T1000 (cell line): ENCODE measurements around the gene PRDX3.

Experiments
- DNase-seq: peaks from one replicate; lab custom pipeline; 2025; ENCODE audit warnings: mixed read lengths; lab: John Stamatoyannopoulos, UW

PRDX3 gene

DNA sequence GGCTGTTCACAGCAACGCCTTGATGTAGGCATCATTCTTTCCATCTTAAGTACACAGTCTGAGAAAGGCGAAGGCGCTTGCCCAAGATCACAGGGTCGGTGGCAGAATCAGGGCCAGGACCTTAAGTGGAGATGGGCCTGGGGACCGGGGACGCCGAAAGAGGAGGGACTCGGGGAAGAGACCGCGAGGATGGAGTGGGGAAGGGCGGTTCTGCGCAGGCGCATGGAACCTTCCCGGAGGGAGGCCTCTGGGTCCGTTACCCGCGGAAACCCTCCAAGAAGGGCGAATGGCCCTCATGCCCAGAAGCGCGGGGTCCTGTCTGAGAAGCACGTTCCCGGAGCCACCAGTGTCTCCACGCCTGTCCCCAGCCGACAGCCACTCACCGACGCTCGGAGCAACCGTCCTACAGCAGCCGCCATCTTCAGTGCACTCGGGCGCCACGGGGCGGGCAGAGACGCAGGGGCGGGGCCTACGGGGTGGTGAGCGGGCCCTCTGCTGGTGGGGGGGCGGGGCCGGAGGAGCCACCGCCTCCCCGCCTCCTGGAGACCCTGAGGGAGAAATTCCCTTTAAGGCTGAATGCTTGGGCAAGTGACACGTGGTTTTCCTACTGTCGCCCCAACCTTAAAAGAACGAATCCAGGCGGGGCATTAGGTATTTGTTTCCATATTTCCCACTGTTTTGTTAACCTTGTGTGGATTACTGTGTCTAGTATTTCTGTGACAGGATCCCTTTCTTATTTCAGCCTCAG is at the start of gene PRDX3:
PRDX3 (minus strand) TSS at position 441 of the 748 bp plus-strand sequence; CDS start at position 419, 22 bp downstream.
- DNase-seq, result peak; percentile 93

DNA sequence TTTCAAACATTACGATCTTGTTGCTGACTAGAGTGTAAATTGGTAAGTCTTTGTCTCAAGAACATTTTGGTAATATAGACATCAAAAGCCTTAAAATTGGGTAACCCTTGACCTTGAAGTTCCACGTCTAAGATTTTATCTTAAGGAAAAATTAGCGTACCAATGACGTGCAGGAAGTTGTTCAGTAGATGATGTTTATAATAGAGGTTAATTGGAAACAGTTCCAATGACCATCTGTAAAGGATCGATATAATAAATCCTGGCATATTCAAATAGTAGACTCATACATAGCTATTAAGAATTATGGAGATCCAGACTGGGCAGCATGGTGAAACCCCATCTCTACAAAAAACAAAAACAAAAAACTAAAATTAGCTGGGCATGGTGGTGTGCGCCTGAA is 49.2 kb upstream of the PRDX3 start:
- DNase-seq, result no peak

DNA sequence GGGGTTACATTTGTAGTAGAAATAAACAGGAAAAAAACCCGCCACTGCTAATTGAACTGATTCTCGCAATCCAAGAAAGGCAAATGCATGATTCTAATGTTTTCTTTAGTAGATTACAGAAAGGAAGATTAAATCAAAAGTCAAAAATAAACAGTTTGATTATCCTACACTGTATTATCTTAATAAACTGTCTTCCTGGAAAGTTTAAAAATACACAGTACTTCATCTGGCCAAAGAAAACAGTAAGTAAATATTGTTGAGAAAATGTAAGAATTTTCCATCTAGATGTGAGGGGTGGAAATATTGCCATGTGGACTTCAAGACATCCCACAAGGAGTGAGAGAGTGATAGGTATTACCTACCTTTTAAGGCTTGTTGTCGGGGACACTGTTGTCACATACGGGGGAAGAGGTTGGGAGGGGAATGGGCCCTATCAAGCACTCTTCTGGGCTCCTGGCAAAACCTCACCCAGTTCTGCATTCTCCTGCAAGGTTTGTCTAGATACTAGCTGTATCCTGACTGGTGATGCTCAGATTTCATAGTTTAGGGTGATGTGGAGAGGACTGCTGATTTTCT is 46.6 kb upstream of the PRDX3 start:
- DNase-seq, result no peak

DNA sequence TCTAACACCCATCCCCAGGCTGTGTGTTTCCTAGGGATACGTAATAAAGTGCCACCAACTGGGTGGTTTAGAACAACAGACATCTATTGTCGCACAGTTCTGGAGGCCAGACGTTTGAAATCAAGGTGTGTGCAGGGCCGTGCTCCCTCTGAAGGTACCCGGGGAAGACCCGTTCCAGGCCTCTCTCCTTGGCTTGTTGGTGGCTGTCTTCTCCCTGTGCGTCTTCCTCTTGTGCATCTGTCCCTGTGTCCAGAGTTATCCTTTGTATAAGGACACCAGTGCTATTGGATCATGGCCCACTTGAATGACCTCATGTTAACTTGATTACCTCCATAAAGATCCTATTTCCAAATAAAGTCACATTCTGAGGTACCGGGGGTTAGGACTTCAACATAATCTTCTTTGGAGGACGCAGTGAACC is 44.4 kb upstream of the PRDX3 start:
- no peak for DNase-seq

DNA sequence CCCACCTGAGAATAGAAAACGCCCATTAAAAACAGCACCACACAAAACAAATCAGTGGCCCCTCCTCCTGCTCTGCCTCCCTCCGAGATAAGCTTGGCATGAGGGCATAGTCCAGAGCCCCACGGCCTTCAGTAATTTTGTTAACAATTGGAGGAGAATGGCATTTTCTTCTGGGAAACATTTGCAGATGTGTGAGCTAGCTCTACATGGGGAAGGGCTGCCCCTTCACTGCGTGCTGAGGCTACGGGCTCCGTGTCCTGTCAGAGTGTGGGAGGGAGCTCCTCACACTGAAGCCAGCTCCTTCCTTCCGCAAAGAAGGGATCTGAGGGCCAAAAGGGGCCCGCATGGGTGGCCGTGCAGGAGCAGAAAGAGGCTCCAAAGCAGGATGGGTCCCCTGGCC is 43.9 kb upstream of the PRDX3 start:
- DNase-seq, result no peak

DNA sequence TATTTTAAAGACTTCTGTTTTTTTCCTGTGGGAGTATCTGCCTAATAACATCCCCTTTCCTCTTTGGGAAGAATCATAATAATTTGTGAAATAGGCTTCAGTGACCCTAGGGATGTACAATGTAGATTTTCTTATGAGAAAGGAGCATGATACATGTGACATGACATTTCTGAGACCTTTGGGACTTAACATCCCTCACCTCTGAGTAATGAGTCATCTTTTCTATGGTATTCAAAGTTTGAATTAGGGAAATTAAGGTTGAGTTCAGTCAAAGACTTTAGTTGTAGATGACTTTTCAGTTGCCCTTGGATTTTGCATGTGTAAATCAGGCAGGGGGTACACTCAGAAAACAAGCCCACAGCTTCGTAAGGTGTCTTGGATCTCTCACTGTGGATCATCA is 43.1 kb upstream of the PRDX3 start:
- no peak for DNase-seq

DNA sequence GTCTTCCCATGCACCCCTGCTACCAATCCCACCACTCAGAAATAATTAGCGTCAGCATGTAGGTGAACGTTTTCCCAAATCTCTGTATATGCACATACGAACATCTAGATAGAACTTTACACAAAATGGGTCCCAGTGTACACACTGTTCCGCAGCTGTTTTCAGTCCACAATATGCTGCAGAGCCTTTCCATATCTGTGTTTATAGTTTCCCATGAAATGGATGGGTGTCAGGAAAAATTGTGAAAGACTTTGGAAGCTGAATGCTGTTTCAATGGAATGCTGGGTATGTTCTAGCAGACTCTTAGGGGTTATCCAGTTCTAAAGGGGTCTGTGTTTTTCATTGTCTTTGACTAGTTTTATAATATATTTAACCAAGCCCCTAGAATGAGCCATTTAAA is 42.6 kb upstream of the PRDX3 start:
- no peak for DNase-seq

DNA sequence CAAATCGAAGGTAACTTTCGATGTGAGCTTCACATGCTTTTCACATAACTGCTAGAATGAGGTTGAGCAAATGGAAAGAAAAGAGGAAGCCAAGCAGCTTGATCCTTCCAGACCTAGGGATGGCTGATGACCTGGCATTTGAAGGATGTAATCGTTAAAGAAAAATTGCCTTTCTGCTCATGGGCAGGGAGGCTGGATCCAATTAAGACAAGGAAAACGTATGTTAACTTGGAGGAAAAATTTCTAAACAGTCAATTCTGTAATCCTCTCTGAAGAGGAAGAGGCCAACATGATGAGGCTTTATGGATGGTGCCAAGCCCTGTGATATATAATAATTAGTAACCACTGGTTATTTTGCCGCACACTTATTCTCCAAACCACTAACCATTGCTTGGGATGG is 41.3 kb upstream of the PRDX3 start:
- no peak for DNase-seq

DNA sequence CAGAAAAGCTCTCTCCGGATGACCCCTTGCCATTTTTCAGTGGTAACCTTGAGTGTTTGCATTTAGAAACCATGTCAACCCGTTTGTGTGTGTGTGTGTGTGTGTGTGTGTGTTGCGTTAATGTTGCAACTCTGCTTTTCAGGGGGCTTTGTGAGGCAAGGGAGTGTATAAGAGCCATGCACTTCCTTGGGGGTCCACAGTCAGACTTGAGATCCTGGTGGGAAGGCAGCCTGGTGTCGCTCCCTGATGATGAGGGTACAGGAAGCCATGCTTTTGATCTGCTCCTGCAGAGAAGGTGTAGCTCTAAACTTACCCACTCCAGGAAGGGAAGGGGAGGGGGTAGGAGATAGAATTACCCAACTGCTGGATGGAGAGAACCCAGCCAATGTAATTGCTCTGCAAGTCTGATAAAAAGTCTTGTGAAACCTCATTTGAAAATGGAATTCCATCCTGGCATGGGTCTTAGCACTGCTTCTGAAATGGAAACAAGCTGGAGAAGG is 39.4 kb upstream of the PRDX3 start:
- DNase-seq, result no peak

DNA sequence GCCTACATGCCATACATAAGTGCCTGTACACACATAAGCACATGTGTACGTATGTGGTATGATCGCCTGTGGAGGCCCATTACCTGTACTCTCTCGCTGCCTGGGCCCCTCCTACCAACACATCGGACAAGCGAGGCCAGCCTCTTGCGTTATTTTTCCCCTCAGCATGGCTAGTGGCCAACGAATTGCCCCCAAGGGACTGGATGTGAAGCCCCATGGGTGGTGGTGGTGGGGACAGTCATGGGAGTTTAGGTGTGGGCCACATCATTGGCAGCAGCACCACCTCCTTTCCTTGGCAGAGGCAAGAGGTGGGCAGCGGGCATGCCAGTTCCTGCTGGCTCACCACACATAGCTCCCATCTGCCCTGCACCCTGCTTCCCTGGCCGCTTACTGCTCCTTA is 38.8 kb upstream of the PRDX3 start:
- DNase-seq, result no peak

DNA sequence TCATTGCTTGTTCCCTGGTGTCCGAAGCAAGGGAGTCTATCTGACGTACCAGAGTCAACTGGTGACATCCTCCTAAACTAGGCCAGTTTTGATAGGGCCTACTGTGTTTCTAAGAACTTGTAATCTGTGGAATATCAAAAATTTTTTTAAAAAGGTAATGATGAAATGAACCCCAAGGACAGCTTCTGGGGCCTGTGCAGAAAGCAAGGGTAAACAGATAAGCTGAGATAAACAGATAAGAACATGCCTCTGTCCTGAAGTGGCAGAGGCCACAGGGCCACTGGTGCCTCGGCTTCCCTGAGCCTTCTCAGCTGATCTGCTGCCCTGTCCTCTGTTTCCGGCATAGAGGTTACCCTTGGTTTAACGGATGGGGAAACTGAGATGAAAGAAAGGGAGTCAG is 37.5 kb upstream of the PRDX3 start:
- DNase-seq, result no peak

DNA sequence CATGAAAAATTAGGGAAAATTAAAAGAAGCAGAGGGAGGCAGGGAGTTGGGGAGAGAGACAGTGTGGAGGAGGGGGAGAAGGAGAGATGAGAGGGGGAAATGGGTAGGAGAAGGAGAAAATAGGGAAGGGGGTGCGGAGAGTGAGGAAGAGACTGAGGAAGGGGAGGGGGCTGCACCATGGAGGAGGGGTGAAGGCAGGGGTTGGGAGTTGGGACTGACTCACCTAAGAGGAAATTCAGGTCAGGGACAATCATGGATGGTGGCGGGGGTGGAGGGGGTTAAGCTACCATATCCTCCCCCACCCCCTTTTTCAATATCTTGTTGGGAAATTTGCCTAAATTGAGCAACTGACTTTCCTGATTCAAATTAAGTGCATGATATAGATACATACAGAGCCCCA is 36.8 kb upstream of the PRDX3 start:
- no peak for DNase-seq

DNA sequence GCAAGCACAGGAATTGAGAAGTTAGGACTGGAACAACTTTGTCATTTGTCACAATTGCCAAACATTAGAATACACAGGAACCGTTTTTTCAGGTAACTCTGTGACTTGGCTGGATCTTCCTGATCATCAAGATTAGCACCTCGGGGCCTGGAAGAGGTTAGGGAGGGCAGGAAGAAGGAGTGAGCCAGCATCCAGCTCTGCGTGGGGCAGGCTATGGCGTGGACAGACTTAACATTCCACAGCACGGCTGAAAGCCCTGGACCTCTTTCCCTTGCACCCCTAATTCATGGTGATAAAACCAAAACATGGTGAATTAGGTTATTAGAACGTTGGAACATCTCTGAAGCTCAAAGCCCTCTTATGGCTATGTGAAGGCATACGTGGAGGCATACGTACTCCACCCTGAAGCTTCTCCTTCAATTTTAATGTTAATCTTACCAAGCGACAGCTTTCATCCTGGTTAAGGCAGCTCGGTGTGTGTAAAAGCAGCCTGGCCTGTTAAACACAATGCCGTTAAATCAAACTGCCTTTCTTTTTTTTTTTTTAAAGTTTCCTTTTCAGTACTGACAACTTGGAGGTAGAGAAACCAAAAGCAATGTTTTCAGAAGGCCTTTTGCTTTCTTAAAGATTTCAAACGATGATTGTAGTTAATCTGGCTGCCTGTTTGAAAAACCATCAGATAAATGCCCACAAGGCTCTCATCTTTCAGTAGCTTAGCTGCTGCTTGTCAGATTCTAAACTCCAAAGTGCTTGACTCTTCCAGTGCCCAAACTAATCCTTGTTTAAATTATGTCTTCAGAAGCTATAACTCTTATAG is 33.2 kb upstream of the PRDX3 start:
- no peak for DNase-seq

DNA sequence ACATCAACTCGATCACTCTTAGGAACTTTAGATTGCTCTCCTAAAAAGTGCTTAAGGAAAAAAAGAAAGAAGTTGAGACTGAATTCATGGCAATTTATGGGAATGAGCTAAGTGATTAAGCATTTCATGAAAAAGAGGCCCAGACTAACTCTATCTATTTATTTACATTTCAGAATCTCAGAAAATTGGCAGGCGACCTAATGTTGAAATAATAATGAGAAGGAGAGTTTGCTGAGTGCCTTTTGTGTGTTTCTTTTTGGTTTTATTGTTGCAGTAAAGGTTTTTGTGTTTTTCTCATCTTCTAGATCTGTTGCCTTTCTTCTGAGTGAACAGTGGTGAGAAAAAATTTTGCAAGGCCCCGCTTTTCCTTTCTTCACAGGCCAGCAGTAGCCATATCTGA is 32.6 kb upstream of the PRDX3 start:
- DNase-seq, result no peak

DNA sequence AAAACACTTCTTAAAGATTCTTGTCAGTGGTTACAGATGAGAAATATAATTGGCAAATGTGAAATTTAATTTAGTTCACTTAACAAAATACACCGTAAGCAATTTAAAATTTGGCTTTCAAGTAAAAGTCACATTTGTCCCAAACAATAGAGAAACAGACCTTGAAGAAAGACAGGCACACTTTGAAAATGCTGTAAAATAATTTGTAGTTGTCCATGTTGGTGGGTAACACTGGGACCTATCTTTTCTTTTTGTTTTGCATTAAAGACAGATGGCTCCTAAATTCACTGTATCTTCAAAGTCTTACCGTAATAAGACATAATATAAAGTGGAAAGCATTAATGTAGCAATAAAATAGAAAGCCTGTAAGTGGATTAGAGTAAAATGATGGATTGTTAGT is 32.0 kb upstream of the PRDX3 start:
- no peak for DNase-seq

DNA sequence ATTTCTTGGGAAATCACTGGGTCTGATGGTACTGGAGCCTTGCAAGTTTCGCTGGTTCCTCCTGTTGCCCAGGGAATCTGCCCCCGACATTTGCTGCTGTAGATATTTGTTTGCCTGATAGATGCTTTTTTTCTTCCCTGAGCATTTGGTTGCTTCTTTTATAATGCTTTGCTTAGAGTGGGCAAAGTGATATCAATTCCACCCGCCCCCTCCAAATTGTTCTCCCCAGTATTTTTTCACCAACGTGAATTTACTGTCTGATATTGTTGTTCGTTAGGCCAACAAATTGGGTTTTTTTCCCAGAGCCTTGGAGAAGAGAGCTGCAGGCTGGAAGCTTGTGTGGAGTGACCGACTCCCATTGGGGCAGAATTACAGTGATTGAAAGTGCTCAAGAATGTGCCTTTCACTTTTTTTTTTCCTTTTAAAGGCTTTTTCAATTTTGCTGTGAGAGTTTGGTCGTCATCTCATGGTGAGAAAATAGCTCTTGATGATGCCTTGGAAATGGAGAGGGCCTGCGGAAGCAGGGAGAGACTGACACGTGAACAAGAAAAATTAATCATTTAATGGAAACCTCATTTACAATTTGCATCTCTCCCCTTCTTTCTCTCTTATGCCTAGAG is 31.2 kb upstream of the PRDX3 start:
- DNase-seq, result no peak

DNA sequence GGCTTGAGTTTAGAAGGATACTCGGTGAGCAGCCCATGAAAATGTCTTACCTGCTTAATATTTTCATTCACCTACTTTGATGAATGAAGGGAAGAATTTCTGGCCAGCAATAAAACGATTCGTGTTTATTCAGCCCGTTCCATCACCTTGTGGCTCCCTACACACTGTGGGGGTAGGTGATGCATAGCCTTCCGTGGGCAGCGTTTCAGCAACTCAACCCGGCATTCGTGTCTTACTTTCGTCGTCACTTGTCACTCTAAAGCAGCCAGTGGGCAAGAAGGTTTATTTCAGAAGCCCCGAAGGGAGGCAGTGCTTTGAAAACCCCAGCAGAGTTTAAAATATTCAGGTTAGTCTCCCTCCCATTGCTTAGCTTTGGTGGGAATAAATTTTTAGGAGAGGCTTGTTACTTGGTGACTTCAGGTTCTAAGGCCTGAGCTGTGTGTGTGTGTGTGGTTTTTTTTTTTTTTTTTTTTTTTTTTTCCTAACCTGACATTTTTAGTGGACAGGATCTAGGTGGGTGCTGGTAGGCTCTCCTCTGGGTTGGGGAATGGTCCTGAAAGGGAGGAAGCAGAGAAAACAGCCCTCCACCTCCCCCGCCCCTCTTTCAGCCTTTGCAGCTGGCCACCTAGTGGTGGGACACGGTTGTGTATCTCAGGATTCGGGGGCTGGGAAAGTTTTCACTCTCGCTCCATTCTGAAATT is 30.6 kb upstream of the PRDX3 start:
- DNase-seq, result peak; percentile 41

DNA sequence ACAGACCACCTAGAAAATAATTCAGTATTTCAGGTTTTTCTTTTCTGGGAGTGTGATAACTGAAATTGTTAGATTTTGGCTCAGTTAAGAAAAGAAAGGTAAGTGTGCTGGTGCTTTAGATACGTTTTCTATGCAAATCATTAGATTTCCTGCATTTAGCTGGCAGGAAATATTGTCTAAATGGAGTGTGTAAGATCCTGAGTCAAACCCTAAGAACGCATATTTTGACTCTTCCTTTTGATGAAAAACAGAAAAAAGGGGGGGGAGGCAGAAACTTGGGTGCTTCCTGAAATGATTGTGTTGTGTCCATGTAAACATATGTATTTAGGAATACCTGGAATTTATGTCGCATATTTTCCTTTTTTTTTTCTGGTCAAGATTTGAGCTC is 29.9 kb upstream of the PRDX3 start:
- no peak for DNase-seq

DNA sequence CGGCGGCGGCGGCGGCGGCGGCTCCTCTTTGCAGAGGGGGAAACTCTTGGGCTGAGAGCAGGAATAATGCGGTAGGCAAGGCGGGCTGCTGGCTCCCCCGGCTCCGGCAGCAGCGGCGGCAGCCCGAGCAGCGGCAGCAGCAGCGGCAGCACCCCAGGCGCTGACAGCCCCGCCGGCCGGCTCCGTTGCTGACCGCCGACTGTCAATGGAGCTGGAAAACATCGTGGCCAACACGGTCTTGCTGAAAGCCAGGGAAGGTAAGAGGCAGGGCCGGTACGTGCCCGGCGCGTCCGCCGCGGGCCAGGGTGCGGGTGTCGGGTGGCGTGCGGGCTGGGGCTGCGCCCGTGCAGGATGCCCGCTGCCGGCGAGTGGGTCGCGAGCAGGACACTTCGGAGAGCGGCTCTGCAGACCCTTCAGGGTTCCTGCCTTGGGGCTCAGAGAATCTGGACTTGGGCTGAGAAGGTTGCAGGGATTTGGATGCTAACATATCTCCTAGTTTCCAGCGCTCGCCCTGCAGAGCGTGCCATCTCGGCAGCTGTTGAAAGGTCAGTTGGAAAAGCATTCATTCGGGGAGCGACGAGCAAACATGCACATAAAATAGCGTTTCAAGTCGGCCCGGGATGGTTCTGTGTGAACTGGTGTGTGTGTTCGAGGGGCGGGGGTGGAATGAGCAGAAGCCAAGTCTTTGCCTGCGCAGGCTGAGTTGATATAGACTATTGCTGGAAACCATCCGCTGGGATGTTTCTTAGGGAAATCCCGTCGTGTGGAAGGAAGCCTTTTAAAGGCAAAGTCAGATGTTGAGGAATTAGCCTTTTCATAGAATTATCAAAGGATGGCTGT is 29.3 kb upstream of the PRDX3 start:
- DNase-seq, result peak; percentile 40

DNA sequence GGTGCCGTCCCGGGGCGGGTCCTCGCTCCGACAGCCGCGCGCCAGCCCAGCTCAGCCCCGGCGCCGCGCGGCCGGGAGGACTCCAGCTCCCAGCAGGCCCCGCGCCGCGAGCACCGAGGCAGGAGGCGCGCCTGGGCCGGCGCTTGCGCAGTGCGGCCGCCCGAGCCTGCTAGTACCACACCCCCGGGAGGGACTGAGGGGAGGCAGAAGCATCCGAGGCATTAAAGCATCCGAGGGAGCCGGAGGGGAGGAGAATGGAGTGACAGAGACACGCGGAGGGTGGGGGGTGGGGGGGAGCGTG is 28.7 kb upstream of the PRDX3 start, which contains the start of gene GRK5:
GRK5 (plus strand) TSS at position 206 of the 301 bp plus-strand sequence. CDS start 347 bp downstream, outside the sequence.
- DNase-seq, result peak; percentile 94
